Endothelial cell of umbilical vein (primary cell): Measurements from ENCODE around the gene APBB2. TPM values are rescaled to one million over a fixed set of nuclear protein-coding genes. Genes with fewer than 3 reads are reported as not detected.
A peak's percentile ranks its signal among the peaks of the same experiment; 100 is the strongest.

Experiments used
- BruUV-seq: library from RNA; stranded (reverse); fragments of 400-500 nt; replicated peaks from 2 replicates; lab custom pipeline; 2021; lab: Mats Ljungman, UMichigan
- CTCF ChIA-PET: fragments of 300-600, 350-600 bp; sonication (Branson Sonifier 250); formaldehyde crosslinking; loops from one replicate; lab custom pipeline; 2021; ENCODE audit warnings: antibody characterized with exemption, inconsistent platforms; lab: Charles Lee
- POLR2A ChIA-PET: fragments of 300-600, 350-600 bp; sonication (Branson Sonifier 250); formaldehyde crosslinking; loops from one replicate; lab custom pipeline; 2021; ENCODE audit warnings: antibody characterized with exemption, inconsistent platforms; lab: Charles Lee
- DNase-seq: peaks from one replicate; pipeline ENCODE4 v3.0.0-alpha.2; 2011; ENCODE audit warnings: low read depth, low spot score
- FAIRE-seq: peaks from 2 replicates; lab custom pipeline; 2011; peaks lifted over from hg19 to GRCh38; lab: Jason Lieb, UNC
- H2AFZ ChIP-seq: 2 replicates; pipeline ENCODE4 v1.6.0; 2012; ENCODE audit warnings: low read depth, low read length, control low read depth, inconsistent platforms
- H3K27ac ChIP-seq: 2 replicates; pipeline ENCODE4 v1.5.1; 2011; ENCODE audit warnings: low read depth, mild to moderate bottlenecking, control low read depth, low read length, moderate library complexity; ENCODE audit not compliant: insufficient read depth
- H3K27me3 ChIP-seq, 2 experiments: 2 replicates each; pipeline versions ENCODE4 v1.6.0 to v1.6.1; 2011; ENCODE audit warnings: low read length in 2 of 2, mixed read lengths in 1 of 2; ENCODE audit not compliant: control insufficient read depth in 2 of 2, insufficient read depth in 2 of 2
- H3K36me3 ChIP-seq, 2 experiments: 2 replicates in 1 of 2; 3 replicates in 1 of 2; pipeline ENCODE4 v1.5.1; 2011; ENCODE audit warnings: low read length in 2 of 2, mild to moderate bottlenecking in 1 of 2, moderate library complexity in 1 of 2; ENCODE audit not compliant: control insufficient read depth in 2 of 2, insufficient read depth in 2 of 2; ENCODE audit errors: extremely low read depth in 1 of 2
- H3K4me1 ChIP-seq: 3 replicates; pipeline ENCODE4 v1.5.1; 2011; ENCODE audit warnings: mild to moderate bottlenecking, low read length; ENCODE audit not compliant: control insufficient read depth, insufficient read depth; ENCODE audit errors: extremely low read depth
- H3K4me2 ChIP-seq: 2 replicates; pipeline ENCODE4 v1.6.1; 2011; ENCODE audit warnings: low read length, control low read depth, mixed read lengths; ENCODE audit not compliant: insufficient read depth
- H3K4me3 ChIP-seq, 3 experiments: fragments of 200-600 bp in 1 of 3; sonication (generic), shearing (Covaris generic) in 1 of 3; replicated peaks in 1 of 3; 2 replicates each; pipeline ENCODE4 v1.5.1; 2011 to 2016; ENCODE audit warnings: control low read depth in 3 of 3, low read length in 3 of 3, mild to moderate bottlenecking in 2 of 3, inconsistent platforms in 1 of 3, low read depth in 1 of 3, moderate library complexity in 1 of 3; ENCODE audit not compliant: insufficient read depth in 1 of 3
- H3K79me2 ChIP-seq: 2 replicates; pipeline ENCODE4 v1.6.0; 2012; ENCODE audit warnings: low read length, inconsistent platforms; ENCODE audit not compliant: control insufficient read depth, insufficient read depth
- H3K9ac ChIP-seq: replicated peaks from 2 replicates; pipeline ENCODE3; 2011; ENCODE audit warnings: low read length, control low read depth; ENCODE audit not compliant: insufficient read depth; ENCODE audit errors: extremely low read depth
- H3K9me1 ChIP-seq: replicated peaks from 3 replicates; pipeline ENCODE4 v1.6.0; 2011; ENCODE audit warnings: mild to moderate bottlenecking, low read length; ENCODE audit not compliant: control insufficient read depth, insufficient read depth; ENCODE audit errors: extremely low read depth
- H3K9me3 ChIP-seq: replicated peaks from 2 replicates; pipeline ENCODE4 v1.5.1; 2012; ENCODE audit warnings: low read length, inconsistent platforms; ENCODE audit not compliant: control insufficient read depth, insufficient read depth
- H4K20me1 ChIP-seq: replicated peaks from 2 replicates; pipeline ENCODE3; 2011; ENCODE audit warnings: mild to moderate bottlenecking, low read length; ENCODE audit not compliant: control insufficient read depth, insufficient read depth; ENCODE audit errors: extremely low read depth
- CTCF ChIP-seq, 2 donors: IDR thresholded peaks; 1 replicate in 1 of 2; 2 replicates in 1 of 2; pipeline ENCODE4 v1.5.1; 2011; ENCODE audit warnings: low read length in 2 of 2, mild to moderate bottlenecking in 2 of 2, moderate library complexity in 2 of 2, control low read depth in 1 of 2, inconsistent platforms in 1 of 2, low read depth in 1 of 2; ENCODE audit not compliant: insufficient read depth in 1 of 2; ENCODE audit errors: extremely low read depth in 1 of 2
- FOS ChIP-seq: IDR thresholded peaks from 2 replicates; pipeline ENCODE4 v1.6.1; 2011; ENCODE audit warnings: mild to moderate bottlenecking, low read length, moderate library complexity, borderline replicate concordance; ENCODE audit not compliant: insufficient read depth
- JUN ChIP-seq: IDR thresholded peaks from 2 replicates; pipeline ENCODE4 v1.6.1; 2011; ENCODE audit warnings: borderline replicate concordance, low read depth; ENCODE audit not compliant: insufficient read length, insufficient read depth
- MYC ChIP-seq: IDR thresholded peaks from one replicate; pipeline ENCODE4 v1.6.1; 2011; ENCODE audit warnings: mild to moderate bottlenecking, low read depth, low read length
- POLR2A ChIP-seq: IDR thresholded peaks from 2 replicates; pipeline ENCODE4 v1.6.1; 2012; ENCODE audit warnings: low read depth, mild to moderate bottlenecking, control low read depth, low read length
- dilution Hi-C: fragments of 300-500 bp; cut with MboI; formaldehyde crosslinking; loops from one replicate; pipeline ENCODE4 v1.15.0; 2019; ENCODE audit warnings: low sequenced_read_pairs; ENCODE audit not compliant: extremely low pct_ligation_motif_present
- intact Hi-C: fragments of 100-400 bp; cut with micrococcal nuclease; formaldehyde crosslinking; loops from one replicate; pipeline ENCODE4 v1.10.0; 2022
- polyA plus RNA-seq, 4 experiments: library from polyadenylated mRNA; depleted of rRNA in 3 of 4; stranded (reverse) in 3 of 4; unstranded in 1 of 4; fragments of >200 nt; gene quantifications; 2 replicates each; pipeline versions ENCODE4 v1.2.1 to v1.2.3, GENCODE V29; 2011 to 2012; ENCODE audit warnings: missing spikeins in 1 of 4
- total RNA-seq: library from RNA; stranded (reverse); gene quantifications from 2 replicates; pipeline ENCODE4 v1.2.3, GENCODE V29; 2021

The APBB2 gene
- total and polyA plus RNA-seq, 2 donors (not counting 3 experiments of a cell fraction or from before 2014, with no cell fraction given) = 79.8 to 124 TPM

GRCh38 chr4:41144040-41144379, 70.3 kb downstream of the APBB2 start:
- Histone ChIP-seq H3K27me3 (no peaks in the 10 kb centered on the region), H4K20me1 (no peaks in the 10 kb centered on the region), H3K4me2 (peak overlapping the region; percentile 71), H3K9me3 (no peaks in the 10 kb centered on the region), H3K36me3 (peaks cover 0 to 2% of the 10 kb centered on the region in 2 experiments), H2AFZ (no peak overlapping the region), H3K79me2 (peaks cover 90% of the 10 kb centered on the region), H3K4me3 (no peak overlapping the region), H3K9ac (peak overlapping the region; percentile 79), H3K9me1 (no peaks in the 10 kb centered on the region), H3K4me1 (peaks cover 59% of the 10 kb centered on the region), H3K27ac (peak overlapping the region; percentile 87)
- FAIRE-seq (no peak), DNase-seq (no peak)
- intact Hi-C loops (loop anchor here (5.0 kb wide), 1 partner anchor 37 kb away; no protein-coding TSS in a partner anchor), dilution Hi-C loops (no loop called here)
- TF ChIP-seq CTCF (IDR thresholded peaks at IDR 0.05; ENCODE audit: extremely low read depth in 1 of 2, insufficient read depth in 1 of 2, low read depth in 1 of 2, low read length in 2 of 2) = no peak
- TF ChIP-seq POLR2A = no peak
- no peak for TF ChIP-seq MYC
- TF ChIP-seq FOS = no peak
- TF ChIP-seq JUN = no peak
- no TSS peak for BruUV-seq
- POLR2A ChIA-PET = interaction anchor here (1.6 kb wide), 1 partner anchor 16 kb away, joined by 5 read pairs; no protein-coding TSS in a partner anchor
- CTCF ChIA-PET = interaction anchor here (0.8 to 2.7 kb wide), 7 partner anchors 9 to 70 kb away, joined by 3 to 15 read pairs (median 6); partner anchors contain the start of gene APBB2
